GM23338 (cell line): ENCODE data around the gene PRR4. TPM values are rescaled to one million over a fixed set of nuclear protein-coding genes. Genes with fewer than 3 reads are reported as not detected.

ENCODE experiments used
- ATAC-seq: fragments of 200-7000 bp; cut with Tn5 transposase; 3 replicates; pipeline ENCODE4 v1.9.1; 2020
- DNase-seq: peaks from one replicate; pipeline ENCODE4 v3.0.0-alpha.2; 2015; ENCODE audit warnings: low spot score
- H2AFZ ChIP-seq: fragments of 200-600 bp; sonication (generic); 2 replicates; pipeline ENCODE4 v1.8.0; 2016; ENCODE audit warnings: antibody characterized with exemption, mild to moderate bottlenecking, moderate library complexity
- H3F3A ChIP-seq: fragments of 200-600 bp; sonication (generic); replicated peaks from 2 replicates; pipeline ENCODE4 v1.8.0; 2017; ENCODE audit warnings: antibody characterized with exemption, mixed run types, low read depth
- H3K27ac ChIP-seq: fragments of 200-600 bp; sonication (generic); 2 replicates; pipeline ENCODE4 v1.6.1; 2016; ENCODE audit warnings: low read depth
- H3K27me3 ChIP-seq: fragments of 200-600 bp; sonication (generic); 2 replicates; pipeline ENCODE4 v1.8.0; 2016; ENCODE audit warnings: mild to moderate bottlenecking, mixed run types, moderate library complexity; ENCODE audit not compliant: insufficient read depth
- H3K36me3 ChIP-seq: fragments of 200-600 bp; sonication (generic); 2 replicates; pipeline ENCODE4 v1.8.0; 2016; ENCODE audit warnings: mild to moderate bottlenecking; ENCODE audit not compliant: insufficient read depth
- H3K4me1 ChIP-seq: fragments of 200-600 bp; sonication (generic); 2 replicates; pipeline ENCODE4 v1.8.0; 2016; ENCODE audit warnings: mild to moderate bottlenecking, moderate library complexity; ENCODE audit not compliant: insufficient read depth
- H3K4me2 ChIP-seq: fragments of 200-600 bp; sonication (generic); 2 replicates; pipeline ENCODE4 v1.7.1; 2017; ENCODE audit warnings: mixed run types
- H3K4me3 ChIP-seq: fragments of 200-600 bp; sonication (generic); 2 replicates; pipeline ENCODE4 v1.6.1; 2016; ENCODE audit warnings: mixed run types
- H3K79me2 ChIP-seq: fragments of 200-600 bp; sonication (generic); replicated peaks from 2 replicates; pipeline ENCODE4 v1.8.0; 2017; ENCODE audit warnings: mild to moderate bottlenecking; ENCODE audit not compliant: insufficient read depth
- H3K9me2 ChIP-seq: fragments of 200-600 bp; sonication (generic); 2 replicates; pipeline ENCODE4 v1.8.0; 2017; ENCODE audit not compliant: insufficient read depth
- H4K20me1 ChIP-seq: fragments of 200-600 bp; sonication (generic); replicated peaks from 2 replicates; pipeline ENCODE4 v1.8.0; 2017; ENCODE audit warnings: mild to moderate bottlenecking; ENCODE audit not compliant: insufficient read depth
- H3K27ac Mint-ChIP-seq: 2 replicates; pipeline ENCODE4 v1.8.0; 2020; ENCODE audit warnings: inconsistent platforms, mild to moderate bottlenecking, moderate library complexity, mixed read lengths
- H3K27me3 Mint-ChIP-seq: 3 replicates; pipeline ENCODE4 v1.8.0; 2022; ENCODE audit warnings: low read depth, mild to moderate bottlenecking, moderate library complexity, mixed read lengths, inconsistent platforms; ENCODE audit not compliant: insufficient read depth, poor library complexity
- H3K36me3 Mint-ChIP-seq: 3 replicates; pipeline ENCODE4 v1.8.0; 2021; ENCODE audit warnings: low read depth, mild to moderate bottlenecking, inconsistent platforms, moderate library complexity, mixed read lengths
- H3K4me1 Mint-ChIP-seq: 3 replicates; pipeline ENCODE4 v1.8.0; 2020; ENCODE audit warnings: mild to moderate bottlenecking, inconsistent platforms, mixed read lengths
- H3K4me3 Mint-ChIP-seq: 3 replicates; pipeline ENCODE4 v1.8.0; 2021; ENCODE audit warnings: moderate library complexity, mild to moderate bottlenecking, inconsistent platforms, mixed read lengths
- H3K9me3 Mint-ChIP-seq: 3 replicates; pipeline ENCODE4 v1.8.0; 2020; ENCODE audit warnings: moderate library complexity, mild to moderate bottlenecking, inconsistent platforms, mixed read lengths
- CREB1 ChIP-seq: fragments of 250-450 bp; sonication (Bioruptor Pico); IDR thresholded peaks from 2 replicates; pipeline ENCODE4 v1.5.0; 2020; ENCODE audit warnings: low read depth, mild to moderate bottlenecking, moderate library complexity
- EZH2 ChIP-seq: fragments of 200-600 bp; sonication (generic); IDR thresholded peaks from one replicate; pipeline ENCODE4 v1.8.0; 2017; ENCODE audit warnings: antibody characterized with exemption, mild to moderate bottlenecking, low read depth; ENCODE audit not compliant: unreplicated experiment
- EZH2phosphoT487 ChIP-seq: fragments of 200-600 bp; sonication (generic); IDR thresholded peaks from one replicate; pipeline ENCODE4 v1.8.1; 2018; ENCODE audit warnings: antibody characterized with exemption; ENCODE audit not compliant: unreplicated experiment
- JUNB ChIP-seq: IDR thresholded peaks from one replicate; pipeline ENCODE4 v1.6.1; 2016; ENCODE audit warnings: antibody characterized with exemption; ENCODE audit not compliant: unreplicated experiment
- NANOG ChIP-seq: IDR thresholded peaks from 2 replicates; pipeline ENCODE4 v1.6.1; 2016; ENCODE audit warnings: antibody characterized with exemption, borderline replicate concordance
- POLR2AphosphoS5 ChIP-seq: IDR thresholded peaks from 2 replicates; pipeline ENCODE4 v1.6.1; 2016; ENCODE audit warnings: antibody characterized with exemption, low read depth
- STAT1 ChIP-seq: IDR thresholded peaks from one replicate; pipeline ENCODE4 v1.6.1; 2016; ENCODE audit warnings: antibody characterized with exemption; ENCODE audit not compliant: unreplicated experiment
- ZNF114 ChIP-seq: fragments of 250-450 bp; sonication (Bioruptor Pico); IDR thresholded peaks from 2 replicates; pipeline ENCODE4 v1.5.0; 2020; ENCODE audit warnings: mild to moderate bottlenecking, moderate library complexity
- ZNF331 ChIP-seq: fragments of 250-450 bp; sonication (Bioruptor Pico); IDR thresholded peaks from 2 replicates; pipeline ENCODE4 v1.5.0; 2020; ENCODE audit warnings: low read depth, mild to moderate bottlenecking, moderate library complexity
- polyA plus RNA-seq: library from polyadenylated mRNA; unstranded; fragments of >200 nt; fragmentation: Nextera tagmentation; extraction: Ambion mirVana; gene quantifications from 2 replicates; pipeline ENCODE4 v1.2.1, GENCODE V29; 2016
- total RNA-seq: library from RNA; depleted of rRNA; stranded (reverse); fragments of >200 nt; shearing (Covaris generic); gene quantifications from 2 replicates; pipeline ENCODE4 v1.2.3, GENCODE V29; 2014
- TF ChIP-seq, protein P1 (sequence below): IDR thresholded peaks from 2 replicates; pipeline ENCODE4 v1.6.1; 2016; ENCODE audit warnings: antibody characterized with exemption
- TF ChIP-seq, protein P2 (sequence below): IDR thresholded peaks from one replicate; pipeline ENCODE4 v1.6.1; 2018; ENCODE audit warnings: antibody characterized with exemption; ENCODE audit not compliant: unreplicated experiment

The PRR4 gene
- total and polyA plus RNA-seq, 2 experiments from 2014 or later, result 2.1 to 7.9 TPM

DNA sequence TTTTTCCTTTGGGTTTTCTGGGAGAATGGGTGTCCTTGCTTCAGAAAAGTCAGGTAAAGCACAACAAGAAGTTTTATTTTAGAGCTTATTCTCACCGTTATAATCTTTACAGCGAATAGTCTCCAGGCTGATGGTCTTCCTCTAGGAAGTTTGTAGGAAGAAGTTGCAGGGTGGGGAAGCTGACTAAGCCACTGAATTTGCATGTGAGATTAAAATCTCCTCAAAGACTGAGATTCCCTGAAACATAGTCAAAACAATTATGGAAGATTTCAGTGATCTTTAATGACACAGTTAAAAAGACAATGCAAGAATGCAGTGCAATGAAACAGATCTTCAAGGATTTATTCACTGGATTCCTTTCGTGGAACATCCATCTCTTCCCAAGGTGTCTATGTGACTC lies 24.3 kb downstream of the PRR4 start (continued):
- TF ChIP-seq, protein P1, sequence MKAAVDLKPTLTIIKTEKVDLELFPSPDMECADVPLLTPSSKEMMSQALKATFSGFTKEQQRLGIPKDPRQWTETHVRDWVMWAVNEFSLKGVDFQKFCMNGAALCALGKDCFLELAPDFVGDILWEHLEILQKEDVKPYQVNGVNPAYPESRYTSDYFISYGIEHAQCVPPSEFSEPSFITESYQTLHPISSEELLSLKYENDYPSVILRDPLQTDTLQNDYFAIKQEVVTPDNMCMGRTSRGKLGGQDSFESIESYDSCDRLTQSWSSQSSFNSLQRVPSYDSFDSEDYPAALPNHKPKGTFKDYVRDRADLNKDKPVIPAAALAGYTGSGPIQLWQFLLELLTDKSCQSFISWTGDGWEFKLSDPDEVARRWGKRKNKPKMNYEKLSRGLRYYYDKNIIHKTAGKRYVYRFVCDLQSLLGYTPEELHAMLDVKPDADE, result no peak
- TF ChIP-seq, protein P2, sequence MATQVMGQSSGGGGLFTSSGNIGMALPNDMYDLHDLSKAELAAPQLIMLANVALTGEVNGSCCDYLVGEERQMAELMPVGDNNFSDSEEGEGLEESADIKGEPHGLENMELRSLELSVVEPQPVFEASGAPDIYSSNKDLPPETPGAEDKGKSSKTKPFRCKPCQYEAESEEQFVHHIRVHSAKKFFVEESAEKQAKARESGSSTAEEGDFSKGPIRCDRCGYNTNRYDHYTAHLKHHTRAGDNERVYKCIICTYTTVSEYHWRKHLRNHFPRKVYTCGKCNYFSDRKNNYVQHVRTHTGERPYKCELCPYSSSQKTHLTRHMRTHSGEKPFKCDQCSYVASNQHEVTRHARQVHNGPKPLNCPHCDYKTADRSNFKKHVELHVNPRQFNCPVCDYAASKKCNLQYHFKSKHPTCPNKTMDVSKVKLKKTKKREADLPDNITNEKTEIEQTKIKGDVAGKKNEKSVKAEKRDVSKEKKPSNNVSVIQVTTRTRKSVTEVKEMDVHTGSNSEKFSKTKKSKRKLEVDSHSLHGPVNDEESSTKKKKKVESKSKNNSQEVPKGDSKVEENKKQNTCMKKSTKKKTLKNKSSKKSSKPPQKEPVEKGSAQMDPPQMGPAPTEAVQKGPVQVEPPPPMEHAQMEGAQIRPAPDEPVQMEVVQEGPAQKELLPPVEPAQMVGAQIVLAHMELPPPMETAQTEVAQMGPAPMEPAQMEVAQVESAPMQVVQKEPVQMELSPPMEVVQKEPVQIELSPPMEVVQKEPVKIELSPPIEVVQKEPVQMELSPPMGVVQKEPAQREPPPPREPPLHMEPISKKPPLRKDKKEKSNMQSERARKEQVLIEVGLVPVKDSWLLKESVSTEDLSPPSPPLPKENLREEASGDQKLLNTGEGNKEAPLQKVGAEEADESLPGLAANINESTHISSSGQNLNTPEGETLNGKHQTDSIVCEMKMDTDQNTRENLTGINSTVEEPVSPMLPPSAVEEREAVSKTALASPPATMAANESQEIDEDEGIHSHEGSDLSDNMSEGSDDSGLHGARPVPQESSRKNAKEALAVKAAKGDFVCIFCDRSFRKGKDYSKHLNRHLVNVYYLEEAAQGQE, result no peak

- Histone ChIP-seq H3K36me3 (no peaks in the 10 kb centered on the region), H3K4me3 (no peak overlapping the region), H3K4me2 (no peak overlapping the region), H3K79me2 (no peaks in the 10 kb centered on the region), H3K27ac (no peak overlapping the region), H3F3A (no peaks in the 10 kb centered on the region), H3K4me1 (peaks cover 17% of the 10 kb centered on the region), H3K9me2 (no peaks in the 10 kb centered on the region), H2AFZ (no peak overlapping the region), H3K27me3 (no peaks in the 10 kb centered on the region), H4K20me1 (no peaks in the 10 kb centered on the region)
- Mint-ChIP-seq H3K27me3 (no peaks in the 10 kb centered on the region), H3K4me3 (no peak overlapping the region), H3K4me1 (peaks cover 7% of the 10 kb centered on the region; the same call in 2 of the 3 replicates), H3K9me3 (no peaks in the 10 kb centered on the region), H3K27ac (no peak overlapping the region), H3K36me3 (no peaks in the 10 kb centered on the region)
- no peak for DNase-seq
- no peak for ATAC-seq
- TF ChIP-seq ZNF331 (no peak), JUNB (no peak), CREB1 (CRISPR knock-in tag) (no peak), EZH2phosphoT487 (no peak), STAT1 (no peak), ZNF114 (no peak), NANOG (no peak), POLR2AphosphoS5 (no peak), EZH2 (no peak)
- TF ChIP-seq, protein P2, result no peak
Observed at GRCh38 chr12:10811883-10812536, 37.3 kb downstream of the PRR4 start.
